Spleen (tissue), 11 donors: ENCODE measurements around the gene BIN2. TPM values are rescaled to one million over a fixed set of nuclear protein-coding genes. Genes with fewer than 3 reads are reported as not detected.

Source experiments
- DNase-seq: peaks from one replicate; pipeline ENCODE4 v3.0.0-alpha.2; 2020
- H3K27ac ChIP-seq, 8 donors: fragments of 200-600 bp; sonication (generic) in 7 of 8; 1 replicate in 4 of 8; 2 replicates in 4 of 8; pipeline versions ENCODE4 v1.5.0 to v1.8.0; 2016 to 2021; ENCODE audit warnings: inconsistent platforms in 4 of 8, mild to moderate bottlenecking in 4 of 8, moderate library complexity in 1 of 8
- H3K27me3 ChIP-seq, 7 donors: fragments of 200-600 bp; sonication (generic) in 6 of 7; replicated peaks in 1 of 7; 1 replicate in 4 of 7; 2 replicates in 3 of 7; pipeline versions ENCODE4 v1.5.0 to v1.8.0; 2016 to 2021; ENCODE audit warnings: inconsistent platforms in 3 of 7, mild to moderate bottlenecking in 1 of 7
- H3K36me3 ChIP-seq, 6 donors: fragments of 200-600 bp; sonication (generic) in 5 of 6; 1 replicate in 4 of 6; 2 replicates in 2 of 6; pipeline versions ENCODE4 v1.5.0 to v1.8.0; 2016 to 2021; ENCODE audit warnings: inconsistent platforms in 2 of 6
- H3K4me1 ChIP-seq, 6 donors: fragments of 200-600 bp; sonication (generic) in 5 of 6; 1 replicate in 3 of 6; 2 replicates in 3 of 6; pipeline versions ENCODE4 v1.5.0 to v1.8.0; 2016 to 2021; ENCODE audit warnings: inconsistent platforms in 3 of 6
- H3K4me3 ChIP-seq, 8 donors: fragments of 200-600 bp; sonication (generic) in 7 of 8; 1 replicate in 4 of 8; 2 replicates in 4 of 8; pipeline versions ENCODE4 v1.5.0 to v1.8.0; 2016 to 2021; ENCODE audit warnings: inconsistent platforms in 4 of 8, mild to moderate bottlenecking in 4 of 8, moderate library complexity in 2 of 8
- H3K9me3 ChIP-seq, 8 donors: fragments of 200-600 bp; sonication (generic) in 7 of 8; 1 replicate in 4 of 8; 2 replicates in 4 of 8; pipeline versions ENCODE4 v1.5.0 to v1.8.0; 2016 to 2021; ENCODE audit warnings: inconsistent platforms in 4 of 8
- POLR2A ChIP-seq, 3 donors: fragments of 450-650 bp; IDR thresholded peaks; one replicate each; pipeline ENCODE4 v1.5.1; 2017; ENCODE audit warnings: antibody characterized with exemption in 3 of 3, mild to moderate bottlenecking in 1 of 3
- POLR2AphosphoS5 ChIP-seq, 3 donors: sonication (generic); formaldehyde crosslinking; IDR thresholded peaks; one replicate each; pipeline ENCODE4 v1.5.1; 2017; ENCODE audit warnings: antibody characterized with exemption in 3 of 3
- WGBS, 5 donors: extraction: QIAGEN DNeasy Blood & Tissue Kit in 3 of 5; methylation state at CpG; one replicate each; pipeline versions ENCODE4 v1.1.5 to v1.1.7; 2013 to 2018; 5-methylcytosine and 5-hydroxymethylcytosine counted together
- intact Hi-C: fragments of 100-400 bp; cut with DNase I; formaldehyde crosslinking; loops from one replicate; pipeline ENCODE4 v1.15.0; 2023; ENCODE audit warnings: low total_unique reads
- polyA plus RNA-seq, 3 donors: library from polyadenylated mRNA; stranded (reverse); fragments of 200-250 nt; gene quantifications; one replicate each; pipeline ENCODE4 v1.2.1, GENCODE V29; 2013
- total RNA-seq, 7 donors: library from RNA; depleted of rRNA in 3 of 7; stranded (reverse); fragments of >200 nt in 3 of 7; fragmentation: NEBNext Ultra II Directional in 4 of 7; extraction: Animal tissue kit (Norgen Biotek cat#: 25700) in 4 of 7; gene quantifications; one replicate each; pipeline versions ENCODE4 v1.1.0 to v1.2.1, GENCODE V29; 2016 to 2021
- TF ChIP-seq, protein P1 (sequence below), 11 experiments: fragments of 200-600 bp in 7 of 11; fragments of 450-650 bp in 4 of 11; sonication (generic) in 4 of 11; IDR thresholded peaks in 8 of 11; conservative IDR thresholded peaks in 3 of 11; 1 replicate in 7 of 11; 2 replicates in 4 of 11; pipeline versions ENCODE4 v1.4.0 to v1.8.0; 2016 to 2021; ENCODE audit warnings: antibody characterized with exemption in 11 of 11, inconsistent platforms in 4 of 11, mild to moderate bottlenecking in 1 of 11
- donor health status: healthy with polysubstance abuse.
- donor health status: DM: no; HTN: no; CAD: no; lungs with moderate emphysema.
- donor health status: DM: no; HTN: no; CAD: no.
- donor health status: Bipolar disorder and iron deficiency.
- donor health status: healthy.
- donor health status: DM: no; HTN: no; CAD: no.
- donor health status: DM: yes; HTN: yes; CAD: no.

BIN2 gene
- total and polyA plus RNA-seq, 10 donors: 23.3 to 116 (median 80.3) TPM

DNA sequence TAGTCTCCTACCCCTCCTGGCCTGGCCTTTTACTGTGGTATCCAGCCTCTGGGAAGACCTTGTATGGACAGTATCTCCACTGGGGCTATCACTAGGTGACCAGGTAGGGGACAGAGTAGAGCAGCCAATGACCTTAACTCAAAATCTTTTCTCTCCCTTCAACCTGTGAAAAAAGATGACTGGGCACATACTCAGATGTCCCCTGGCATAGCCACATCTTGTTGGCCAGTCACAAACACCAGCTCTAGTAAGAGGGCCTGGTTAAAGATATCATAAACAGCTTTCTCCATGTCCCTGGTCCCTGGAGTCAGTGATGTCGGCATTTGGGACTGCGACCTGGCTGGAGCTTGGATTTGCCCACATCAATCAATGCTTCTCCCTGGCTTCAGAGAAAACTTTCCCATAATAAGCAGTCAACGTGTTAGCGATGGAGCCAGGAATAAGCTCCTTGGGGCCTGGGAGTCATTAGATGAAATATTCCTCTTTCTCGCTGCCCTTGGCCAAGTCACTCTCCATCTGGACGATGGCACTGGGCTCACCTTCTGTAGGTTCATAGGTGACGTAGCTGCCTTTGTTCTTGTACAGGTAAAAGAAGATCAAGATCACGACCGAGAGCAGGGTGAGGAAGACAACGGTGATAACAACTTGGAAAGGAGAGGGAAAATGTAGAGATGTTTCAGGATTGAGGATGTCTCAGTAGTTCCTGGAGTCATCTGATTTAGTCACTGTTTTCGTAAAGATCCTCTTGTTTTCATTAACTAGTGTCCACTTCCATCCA is 78.3 kb downstream of the BIN2 start:
- Histone ChIP-seq H3K36me3 (peaks cover 3 to 60% (median 47%) of the 10 kb centered on the region in 6 donors), H3K27me3 (no peaks in the 10 kb centered on the region), H3K4me3 (peak overlapping the region in 1 of 8 donors; percentile 31), H3K27ac (peak overlapping the region; percentile 2 to 86 (median 70)), H3K9me3 (no peaks in the 10 kb centered on the region), H3K4me1 (peaks cover 38 to 91% (median 76%) of the 10 kb centered on the region in 6 donors)
- 80 to 88% (median 86%) methylated on average over 11 of the region's 11 CpGs for WGBS, 5 donors
- intact Hi-C loops: no loop called here
- TF ChIP-seq POLR2A (IDR thresholded peaks at IDR 0.05) (no peak), POLR2AphosphoS5 (IDR thresholded peaks at IDR 0.05) (peak in 1 of 3 donors; percentile 13)
- no peak for DNase-seq

DNA sequence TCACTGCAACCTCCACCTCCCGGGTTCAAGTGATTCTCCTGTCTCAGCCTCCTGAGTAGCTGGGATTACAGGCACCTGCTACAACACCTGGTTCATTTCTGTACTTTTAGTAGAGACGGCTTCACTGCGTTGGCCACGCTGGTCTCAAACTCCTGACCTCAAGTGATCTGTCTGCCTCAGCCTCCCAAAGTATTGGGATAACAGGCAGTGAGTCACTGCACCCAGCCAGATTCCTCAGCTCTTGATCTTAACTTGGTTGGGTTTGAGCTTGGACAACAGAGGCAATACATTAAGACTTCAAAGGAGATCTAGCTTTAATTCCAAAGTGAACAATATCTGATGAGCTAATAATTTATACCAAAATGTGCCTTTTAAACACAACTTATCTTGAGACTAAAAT is 79.7 kb downstream of the BIN2 start:
- peak in 2 of 3 donors; percentile 43 to 69 for TF ChIP-seq POLR2AphosphoS5 (IDR thresholded peaks at IDR 0.05)
- TF ChIP-seq, protein P1, sequence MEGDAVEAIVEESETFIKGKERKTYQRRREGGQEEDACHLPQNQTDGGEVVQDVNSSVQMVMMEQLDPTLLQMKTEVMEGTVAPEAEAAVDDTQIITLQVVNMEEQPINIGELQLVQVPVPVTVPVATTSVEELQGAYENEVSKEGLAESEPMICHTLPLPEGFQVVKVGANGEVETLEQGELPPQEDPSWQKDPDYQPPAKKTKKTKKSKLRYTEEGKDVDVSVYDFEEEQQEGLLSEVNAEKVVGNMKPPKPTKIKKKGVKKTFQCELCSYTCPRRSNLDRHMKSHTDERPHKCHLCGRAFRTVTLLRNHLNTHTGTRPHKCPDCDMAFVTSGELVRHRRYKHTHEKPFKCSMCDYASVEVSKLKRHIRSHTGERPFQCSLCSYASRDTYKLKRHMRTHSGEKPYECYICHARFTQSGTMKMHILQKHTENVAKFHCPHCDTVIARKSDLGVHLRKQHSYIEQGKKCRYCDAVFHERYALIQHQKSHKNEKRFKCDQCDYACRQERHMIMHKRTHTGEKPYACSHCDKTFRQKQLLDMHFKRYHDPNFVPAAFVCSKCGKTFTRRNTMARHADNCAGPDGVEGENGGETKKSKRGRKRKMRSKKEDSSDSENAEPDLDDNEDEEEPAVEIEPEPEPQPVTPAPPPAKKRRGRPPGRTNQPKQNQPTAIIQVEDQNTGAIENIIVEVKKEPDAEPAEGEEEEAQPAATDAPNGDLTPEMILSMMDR (IDR thresholded peaks at IDR 0.05 in 8 of 11, conservative IDR thresholded peaks at IDR 0.05 in 3 of 11): no peak
- no peak for DNase-seq
- intact Hi-C loops: no loop called here
- peak overlapping the region in 4 of 8 donors; percentile 9 to 40 (median 12) for H3K27ac ChIP-seq
- no peaks in the 10 kb centered on the region for H3K27me3 ChIP-seq
- H3K9me3 ChIP-seq: no peaks in the 10 kb centered on the region
- no peak overlapping the region for H3K4me3 ChIP-seq
- 75 to 97% (median 90%) methylated on average over 4 of the region's 4 CpGs for WGBS, 5 donors
- peaks cover 3 to 64% (median 54%) of the 10 kb centered on the region in 6 donors for H3K36me3 ChIP-seq
- H3K4me1 ChIP-seq: peaks cover 50 to 99% (median 84%) of the 10 kb centered on the region in 6 donors

DNA sequence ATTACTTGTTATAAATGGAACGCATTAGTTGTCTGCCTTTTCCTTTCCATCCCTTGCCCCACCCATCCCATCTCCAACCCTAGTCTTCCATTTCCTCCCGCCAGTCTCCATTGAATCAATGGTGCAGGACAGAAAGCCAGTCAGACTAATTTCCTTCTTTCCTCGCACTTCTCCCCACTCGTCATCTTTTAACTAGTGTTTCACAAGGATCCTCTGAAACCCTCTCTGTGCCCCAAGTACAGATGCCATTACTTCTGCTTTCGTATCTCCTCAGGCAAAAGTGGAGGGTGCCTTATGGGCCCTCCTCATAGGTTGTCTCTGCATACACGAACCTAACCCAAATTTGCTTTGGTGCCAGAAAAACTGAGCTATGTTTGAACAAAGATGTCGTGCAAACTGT is 81.1 kb downstream of the BIN2 start:
- Histone ChIP-seq H3K4me1 (peaks cover 50 to 90% (median 81%) of the 10 kb centered on the region in 6 donors), H3K36me3 (peaks cover 3 to 63% (median 54%) of the 10 kb centered on the region in 6 donors), H3K9me3 (no peaks in the 10 kb centered on the region), H3K27me3 (no peaks in the 10 kb centered on the region), H3K27ac (peak overlapping the region in 7 of 8 donors; percentile 39 to 100 (median 59)), H3K4me3 (no peak overlapping the region)
- no peak for TF ChIP-seq POLR2A (IDR thresholded peaks at IDR 0.05)
- peak in 1 of 3 donors; percentile 40 for TF ChIP-seq POLR2AphosphoS5 (IDR thresholded peaks at IDR 0.05)
- TF ChIP-seq, protein P1 (IDR thresholded peaks at IDR 0.05 in 8 of 11, conservative IDR thresholded peaks at IDR 0.05 in 3 of 11): no peak
- no peak for DNase-seq
- intact Hi-C loops: no loop called here
- 49 to 71% (median 61%) methylated on average over 7 of the region's 7 CpGs for WGBS, 5 donors

DNA sequence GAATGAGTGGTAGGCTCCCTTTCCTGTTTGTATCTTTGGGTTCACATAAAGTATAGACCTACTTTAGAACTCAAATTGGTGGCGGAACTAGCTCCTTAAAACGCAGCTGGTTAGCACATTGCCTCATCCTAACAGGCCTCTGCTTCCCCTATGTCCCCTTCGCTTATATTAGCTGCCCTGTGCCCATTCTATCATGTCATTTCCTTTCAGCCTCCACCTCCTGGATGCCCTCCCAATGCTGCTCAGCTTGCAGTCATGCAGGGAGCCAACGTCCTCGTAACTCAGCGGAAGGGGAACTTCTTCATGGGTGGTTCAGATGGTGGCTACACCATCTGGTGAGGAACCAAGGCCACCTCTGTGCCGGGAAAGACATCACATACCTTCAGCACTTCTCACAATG is 81.9 kb downstream of the BIN2 start:
- H3K27ac ChIP-seq: peak overlapping the region in 7 of 8 donors; percentile 1 to 100 (median 59)
- H3K9me3 ChIP-seq: no peaks in the 10 kb centered on the region
- H3K36me3 ChIP-seq: peaks cover 3 to 63% (median 54%) of the 10 kb centered on the region in 6 donors
- no peaks in the 10 kb centered on the region for H3K27me3 ChIP-seq
- intact Hi-C loops: no loop called here
- H3K4me3 ChIP-seq: peak overlapping the region in 1 of 8 donors; percentile 13
- 40 to 69% (median 50%) methylated on average over 7 of the region's 7 CpGs for WGBS, 5 donors
- TF ChIP-seq, protein P1 (IDR thresholded peaks at IDR 0.05 in 8 of 11, conservative IDR thresholded peaks at IDR 0.05 in 3 of 11): no peak
- peak in 2 of 3 donors; percentile 41 to 79 for TF ChIP-seq POLR2AphosphoS5 (IDR thresholded peaks at IDR 0.05)
- H3K4me1 ChIP-seq: peaks cover 44 to 86% (median 76%) of the 10 kb centered on the region in 6 donors
- DNase-seq: no peak
